ENCODE data around the gene OLIG2.

Gene OLIG2

GRCh38 chr21:33032434-33033047, 6.8 kb downstream of the OLIG2 start:
- DNase-seq (ENCODE audit: low read depth in 2 of 2) = no peak

GRCh38 chr21:33033094-33033951, 7.6 kb downstream of the OLIG2 start:
- DNase-seq (ENCODE audit: low read depth in 2 of 2) = no peak

- DNase-seq (ENCODE audit: low read depth in 2 of 2) = no peak
Observed at GRCh38 chr21:33033961-33034413, 8.3 kb downstream of the OLIG2 start.

GRCh38 chr21:33035147-33035546, 9.4 kb downstream of the OLIG2 start:
- no peak for DNase-seq (ENCODE audit: low read depth in 2 of 2)

- DNase-seq (ENCODE audit: low read depth in 2 of 2) = no peak
Observed at GRCh38 chr21:33036430-33037162, 10.9 kb downstream of the OLIG2 start.

GRCh38 chr21:33037501-33037900, 11.8 kb downstream of the OLIG2 start:
- no peak for DNase-seq (ENCODE audit: low read depth in 2 of 2)

- no peak for DNase-seq (ENCODE audit: low read depth in 2 of 2)
Observed at GRCh38 chr21:33039536-33039935, 13.8 kb downstream of the OLIG2 start.

GRCh38 chr21:33040215-33040614, 14.5 kb downstream of the OLIG2 start:
- DNase-seq (ENCODE audit: low read depth in 2 of 2) = no peak

- no peak for DNase-seq (ENCODE audit: low read depth in 2 of 2)
Observed at GRCh38 chr21:33041981-33042380, 16.2 kb downstream of the OLIG2 start.

- DNase-seq (ENCODE audit: low read depth in 2 of 2) = no peak
Observed at GRCh38 chr21:33042812-33043211, 17.1 kb downstream of the OLIG2 start.

- DNase-seq (ENCODE audit: low read depth in 2 of 2) = no peak
Observed at GRCh38 chr21:33046455-33046854, 20.7 kb downstream of the OLIG2 start.

GRCh38 chr21:33047231-33047630, 21.5 kb downstream of the OLIG2 start:
- no peak for DNase-seq (ENCODE audit: low read depth in 2 of 2)

- DNase-seq (ENCODE audit: low read depth in 2 of 2) = no peak
Observed at GRCh38 chr21:33051925-33052324, 26.2 kb downstream of the OLIG2 start.

GRCh38 chr21:33053951-33054350, 28.2 kb downstream of the OLIG2 start:
- DNase-seq (ENCODE audit: low read depth in 2 of 2) = no peak

GRCh38 chr21:33055991-33056390, 30.3 kb downstream of the OLIG2 start:
- no peak for DNase-seq (ENCODE audit: low read depth in 2 of 2)

- no peak for DNase-seq (ENCODE audit: low read depth in 2 of 2)
Observed at GRCh38 chr21:33057385-33057940, 31.7 kb downstream of the OLIG2 start.

GRCh38 chr21:33058527-33058926, 32.8 kb downstream of the OLIG2 start:
- no peak for DNase-seq (ENCODE audit: low read depth in 2 of 2)

GRCh38 chr21:33058957-33059356, 33.2 kb downstream of the OLIG2 start:
- DNase-seq (ENCODE audit: low read depth in 2 of 2) = no peak

GRCh38 chr21:33059380-33059841, 33.7 kb downstream of the OLIG2 start:
- DNase-seq (ENCODE audit: low read depth in 2 of 2) = no peak

GRCh38 chr21:33061233-33061632, 35.5 kb downstream of the OLIG2 start:
- DNase-seq (ENCODE audit: low read depth in 2 of 2) = no peak

- DNase-seq (ENCODE audit: low read depth in 2 of 2) = no peak
Observed at GRCh38 chr21:33063375-33063883, 37.7 kb downstream of the OLIG2 start.

Measured in stimulated activated CD4-positive, alpha-beta T cell treated with anti-CD3 and anti-CD28 coated beads, Interleukin-4, amount 100 ng/mL, for 48 hours (primary cell).